ENCODE measurements around the gene GALR2.

DNA sequence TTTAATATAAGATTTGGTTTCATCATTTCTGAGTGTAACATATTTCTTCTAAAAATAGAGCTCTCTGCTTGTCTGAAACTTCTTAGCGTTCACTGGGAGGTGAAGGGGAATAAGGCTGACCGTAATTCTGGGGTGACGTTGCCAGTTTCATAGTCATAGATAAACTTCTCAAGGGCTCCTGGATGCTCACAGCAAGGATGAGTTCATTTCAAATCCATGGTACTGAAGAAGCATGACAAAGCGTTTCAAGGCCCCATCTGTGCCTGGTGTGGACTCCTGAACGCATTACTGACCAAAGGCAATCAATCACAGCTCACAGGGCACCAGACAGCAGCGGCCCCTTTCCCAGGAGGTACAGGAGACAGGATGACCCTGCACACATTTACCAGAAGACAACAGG lies 35.5 kb upstream of the GALR2 start:
- TF ChIP-seq, protein P1, sequence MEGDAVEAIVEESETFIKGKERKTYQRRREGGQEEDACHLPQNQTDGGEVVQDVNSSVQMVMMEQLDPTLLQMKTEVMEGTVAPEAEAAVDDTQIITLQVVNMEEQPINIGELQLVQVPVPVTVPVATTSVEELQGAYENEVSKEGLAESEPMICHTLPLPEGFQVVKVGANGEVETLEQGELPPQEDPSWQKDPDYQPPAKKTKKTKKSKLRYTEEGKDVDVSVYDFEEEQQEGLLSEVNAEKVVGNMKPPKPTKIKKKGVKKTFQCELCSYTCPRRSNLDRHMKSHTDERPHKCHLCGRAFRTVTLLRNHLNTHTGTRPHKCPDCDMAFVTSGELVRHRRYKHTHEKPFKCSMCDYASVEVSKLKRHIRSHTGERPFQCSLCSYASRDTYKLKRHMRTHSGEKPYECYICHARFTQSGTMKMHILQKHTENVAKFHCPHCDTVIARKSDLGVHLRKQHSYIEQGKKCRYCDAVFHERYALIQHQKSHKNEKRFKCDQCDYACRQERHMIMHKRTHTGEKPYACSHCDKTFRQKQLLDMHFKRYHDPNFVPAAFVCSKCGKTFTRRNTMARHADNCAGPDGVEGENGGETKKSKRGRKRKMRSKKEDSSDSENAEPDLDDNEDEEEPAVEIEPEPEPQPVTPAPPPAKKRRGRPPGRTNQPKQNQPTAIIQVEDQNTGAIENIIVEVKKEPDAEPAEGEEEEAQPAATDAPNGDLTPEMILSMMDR (optimal IDR thresholded peaks at IDR 0.05 in 1 of 3, IDR thresholded peaks at IDR 0.05 in 1 of 3, conservative IDR thresholded peaks at IDR 0.05 in 1 of 3; ENCODE audit: extremely low read depth in 1 of 3, insufficient read depth in 2 of 3, low read length in 3 of 3), result no peak
- no peak for TF ChIP-seq EZH2 (IDR thresholded peaks at IDR 0.05; ENCODE audit: low read length)
